Kidney capillary endothelial cell (primary cell): ENCODE results near the gene DUSP14.
A peak's percentile ranks its signal among the peaks of the same experiment; 100 is the strongest.

ENCODE experiments used
- DNase-seq: peaks from one replicate; pipeline ENCODE4 v3.0.0-alpha.2; 2018; ENCODE audit warnings: low spot score

The DUSP14 gene

DNA sequence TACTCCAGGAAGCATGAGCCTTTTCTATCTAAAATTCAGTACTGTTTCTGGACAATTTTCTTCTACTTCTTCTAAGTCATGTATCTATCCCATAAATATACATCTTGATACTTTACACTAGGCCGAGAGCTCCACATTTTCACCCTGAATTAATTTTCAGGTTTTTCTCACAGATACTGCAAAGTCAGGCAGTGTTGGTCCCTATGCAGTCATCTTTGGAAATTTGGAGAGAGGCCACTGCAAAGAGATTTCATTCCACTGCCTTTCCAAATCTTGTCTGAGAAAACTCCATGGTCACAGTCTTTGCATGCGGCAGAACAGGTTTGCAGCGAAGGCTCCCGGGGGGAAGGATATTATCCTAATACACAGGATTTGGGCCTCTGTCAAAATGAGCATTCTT, 28.2 kb downstream of the DUSP14 start:
- no peak for DNase-seq

- no peak for DNase-seq
These were observed 29.1 kb downstream of the DUSP14 start for GRCh38 chr17:37518826-37519225.

- no peak for DNase-seq
These were observed 29.7 kb downstream of the DUSP14 start for GRCh38 chr17:37519251-37519985.

- no peak for DNase-seq
These were observed 30.5 kb downstream of the DUSP14 start for GRCh38 chr17:37520174-37520573.

GRCh38 chr17:37521821-37522220, 32.1 kb downstream of the DUSP14 start:
- no peak for DNase-seq

DNA sequence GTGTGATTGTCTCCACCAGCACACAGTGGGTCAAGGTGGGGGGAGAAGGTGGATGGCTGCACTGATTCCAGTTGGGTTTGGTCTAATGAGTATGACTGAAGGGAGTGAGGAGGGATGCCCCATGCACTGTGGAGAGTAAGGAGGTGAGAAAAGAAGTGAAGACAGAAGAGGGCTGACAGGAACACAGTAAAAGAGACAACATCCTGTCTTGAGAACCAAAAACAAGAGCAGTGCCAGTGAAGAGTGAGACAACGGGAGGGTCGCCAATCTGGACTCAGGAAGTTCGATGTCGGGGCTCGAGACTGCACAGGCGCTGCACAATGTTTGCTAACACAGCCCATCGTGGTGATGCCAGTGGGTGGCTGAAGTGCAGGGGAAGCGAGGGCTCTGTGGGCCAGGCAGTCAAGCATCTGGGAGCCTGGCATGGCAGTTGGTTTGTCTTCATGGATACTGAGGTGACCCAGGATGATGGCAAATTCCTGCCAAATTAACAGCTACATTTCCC, 34.1 kb downstream of the DUSP14 start:
- no peak for DNase-seq

DNA sequence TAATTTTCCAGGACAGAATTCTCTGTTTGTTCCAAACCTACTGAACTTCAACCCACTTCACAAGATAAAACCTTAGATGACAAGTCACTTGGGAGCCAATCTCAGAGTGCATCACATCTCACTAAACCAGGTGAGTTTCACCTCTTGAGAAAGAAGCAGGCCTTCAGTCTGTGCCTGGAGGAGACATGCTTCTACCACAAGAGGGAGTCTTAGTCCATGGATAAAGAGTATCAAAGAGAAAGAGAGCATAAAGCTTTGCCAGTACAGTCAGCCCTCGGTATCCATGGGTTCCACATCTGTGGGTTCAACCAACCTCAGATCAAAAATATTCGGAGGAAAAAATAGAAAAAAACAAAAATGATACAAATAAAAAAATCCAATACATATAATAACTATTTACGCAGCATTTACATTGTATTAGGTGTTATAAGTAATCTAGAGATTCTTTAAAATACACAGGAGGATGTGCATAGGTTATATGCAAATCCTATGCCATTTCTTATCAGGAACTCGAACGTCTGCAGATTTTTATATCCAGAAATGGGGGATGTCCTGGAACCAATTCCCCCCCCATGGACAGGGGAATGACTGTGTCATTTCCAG, 37.7 kb downstream of the DUSP14 start:
- peak; percentile 47 for DNase-seq

- no peak for DNase-seq
These were observed 40.7 kb downstream of the DUSP14 start for GRCh38 chr17:37530420-37530819.

GRCh38 chr17:37532756-37533155, 43.1 kb downstream of the DUSP14 start:
- DNase-seq = no peak

DNA sequence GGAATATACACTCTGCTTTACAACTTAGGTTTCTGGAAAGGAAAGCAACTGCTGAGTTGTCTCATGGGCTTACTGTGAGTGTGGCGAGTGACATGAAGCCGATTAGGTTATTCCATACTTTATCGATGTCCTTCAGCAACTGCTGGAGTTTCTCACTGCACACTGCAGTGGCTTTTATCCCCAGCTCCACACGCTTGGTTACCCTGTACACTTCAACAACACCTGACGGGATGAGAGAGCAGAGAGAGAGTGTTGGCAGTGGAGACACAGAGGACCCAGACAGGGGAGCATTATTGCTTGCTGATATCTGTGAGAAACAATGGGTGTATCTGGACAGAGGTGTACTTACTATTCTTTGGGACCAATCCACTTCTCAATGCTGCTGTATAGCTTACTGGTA, 46.2 kb downstream of the DUSP14 start:
- DNase-seq = no peak

DNA sequence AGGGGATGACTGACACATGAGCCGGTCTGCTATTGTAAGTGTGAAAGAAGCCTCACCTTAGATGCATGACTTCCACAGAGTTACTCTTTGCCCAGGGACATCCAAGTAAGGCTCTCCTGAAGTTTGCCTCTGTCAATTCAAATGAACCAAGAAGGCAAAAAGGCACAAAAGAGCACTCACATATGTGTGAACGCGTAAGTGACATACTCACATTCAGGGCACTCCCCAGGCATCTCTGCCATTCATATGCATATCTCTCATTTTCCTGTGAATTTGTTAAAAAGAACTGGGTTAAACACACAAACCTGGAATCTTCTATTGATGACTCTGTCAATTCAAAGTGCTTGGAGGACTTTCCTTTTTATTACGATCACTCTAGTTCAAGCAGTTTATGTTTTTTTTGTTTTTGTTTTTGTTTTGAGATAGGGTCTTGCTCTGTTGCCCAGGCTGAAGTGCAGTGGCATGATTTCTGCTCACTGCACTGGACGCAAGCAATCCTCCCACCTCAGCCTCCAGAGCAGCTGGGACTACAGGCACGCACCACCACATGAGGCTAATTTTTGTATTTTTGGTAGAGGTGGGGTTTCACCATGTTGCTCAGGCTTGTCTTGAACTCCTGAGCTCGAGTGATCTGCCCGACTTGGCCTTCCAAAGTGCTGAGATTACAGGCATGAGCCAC, 49.4 kb downstream of the DUSP14 start:
- no peak for DNase-seq

DNA sequence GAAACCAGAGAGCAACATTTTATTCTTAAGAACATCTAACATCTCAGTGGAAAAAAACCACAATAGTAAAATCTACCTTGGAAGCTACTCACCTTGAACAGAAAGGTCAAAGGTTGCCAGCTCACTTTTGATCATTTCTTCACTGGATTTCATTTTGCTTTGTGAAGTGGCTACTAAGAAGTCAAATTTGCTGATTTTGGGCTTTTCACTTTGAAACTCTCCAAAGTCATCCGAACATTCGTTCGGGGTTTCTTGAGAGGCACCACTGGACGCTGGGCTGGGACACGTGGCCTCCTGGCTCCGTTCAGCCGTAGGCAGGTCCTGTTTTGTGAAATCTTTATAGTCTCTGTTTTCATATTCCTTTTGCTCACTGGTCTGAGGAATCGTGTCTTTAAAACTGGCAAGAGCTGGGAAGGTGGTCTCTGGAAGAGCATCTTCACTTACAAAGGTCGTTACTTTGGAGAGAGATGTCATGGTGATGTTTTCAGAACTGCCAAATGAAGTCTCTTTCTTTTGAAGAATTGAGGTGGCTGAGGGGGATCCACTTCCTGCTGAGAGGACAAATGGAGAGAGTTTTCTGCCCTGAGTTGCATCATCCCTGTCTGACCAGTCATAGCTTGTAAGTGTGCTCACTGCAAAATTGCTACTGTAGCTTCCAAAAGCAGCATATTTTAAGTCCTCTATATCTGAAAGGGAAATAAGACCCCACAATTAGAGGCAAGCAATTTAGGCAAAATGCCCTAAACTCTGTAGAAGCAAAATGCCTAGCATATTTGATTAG, 52.4 kb downstream of the DUSP14 start:
- DNase-seq = no peak

DNA sequence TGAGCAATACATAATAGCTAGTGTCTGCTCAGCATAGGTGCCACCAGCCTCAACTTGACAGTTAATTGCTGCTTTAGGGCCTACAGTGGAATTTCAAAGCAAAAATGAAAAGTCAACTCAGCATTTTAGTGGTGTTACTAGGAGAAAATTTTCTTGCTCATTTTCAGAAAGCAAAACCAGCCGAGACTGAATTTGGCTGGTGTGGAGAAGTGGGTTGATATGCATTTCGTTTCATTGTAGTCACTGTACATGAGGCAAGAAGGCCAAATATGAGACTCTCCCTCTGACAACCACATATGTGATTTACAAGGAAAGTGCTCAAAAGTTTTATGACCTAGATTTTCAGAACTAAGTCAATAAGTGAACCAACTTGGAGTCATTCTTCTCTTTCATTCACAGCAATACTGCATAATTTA, 54.0 kb downstream of the DUSP14 start:
- no peak for DNase-seq

- no peak for DNase-seq
These were observed 55.8 kb downstream of the DUSP14 start for GRCh38 chr17:37545486-37545885.

- no peak for DNase-seq
These were observed 56.6 kb downstream of the DUSP14 start for GRCh38 chr17:37546302-37546701.

- no peak for DNase-seq
These were observed 58.3 kb downstream of the DUSP14 start for GRCh38 chr17:37547986-37548385.

DNA sequence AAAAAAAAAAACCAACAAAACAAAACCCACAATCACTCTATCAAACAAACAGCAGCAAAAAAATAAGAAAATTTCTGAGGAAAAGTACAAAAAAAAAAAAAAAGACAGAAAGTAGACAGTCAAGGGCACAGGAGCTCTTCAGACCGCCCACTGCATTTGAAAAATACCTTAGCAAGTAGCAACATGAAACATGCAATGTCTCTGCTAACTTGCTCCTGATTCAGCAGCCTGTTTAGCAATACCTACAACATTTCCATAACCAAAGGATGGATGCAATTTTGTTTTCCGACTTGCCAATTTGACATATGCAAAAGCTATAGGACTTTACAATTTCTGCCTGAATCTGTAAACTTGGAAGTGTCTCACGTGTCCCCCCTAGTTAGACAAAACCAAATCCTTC, 62.1 kb downstream of the DUSP14 start:
- DNase-seq = no peak

GRCh38 chr17:37553401-37553966, 63.8 kb downstream of the DUSP14 start:
- DNase-seq = no peak

GRCh38 chr17:37555386-37555785, 65.7 kb downstream of the DUSP14 start:
- DNase-seq = no peak

- no peak for DNase-seq
These were observed 67.8 kb downstream of the DUSP14 start for GRCh38 chr17:37557482-37557881.

DNA sequence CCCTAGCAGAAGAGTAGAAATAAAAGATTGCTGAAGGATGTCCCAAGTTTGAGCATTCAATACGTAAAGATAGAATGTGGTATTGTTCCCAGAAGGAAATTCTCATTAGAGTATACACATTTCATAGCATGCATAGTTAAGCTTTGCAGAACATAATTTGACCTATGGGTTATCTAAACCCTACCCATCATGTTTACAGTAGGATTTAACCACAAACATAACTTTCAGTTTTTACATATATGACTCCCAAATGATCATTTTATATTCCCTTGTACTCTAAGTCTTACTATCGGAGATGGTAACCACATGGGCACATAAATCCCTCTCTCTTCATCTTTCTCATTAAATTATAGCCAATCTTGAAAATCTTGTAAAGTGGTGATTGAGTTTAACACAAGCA, 68.6 kb downstream of the DUSP14 start:
- no peak for DNase-seq
